GM21367 (cell line): Measurements from ENCODE around the gene DUS1L.

Experiments
- ATAC-seq: cut with Tn5 transposase; IDR thresholded peaks from one replicate; pipeline ENCODE4 v1.9.1; 2021; ENCODE audit not compliant: unreplicated experiment

DUS1L gene

GRCh38 chr17:82016061-82016874, 49.3 kb downstream of the DUS1L start:
- ATAC-seq, result no peak

- no peak for ATAC-seq
These were observed 50.2 kb downstream of the DUS1L start for GRCh38 chr17:82015311-82015971.

GRCh38 chr17:82014971-82015310, 50.7 kb downstream of the DUS1L start:
- ATAC-seq, result no peak

GRCh38 chr17:82014432-82014831, 51.2 kb downstream of the DUS1L start:
- ATAC-seq, result no peak

- no peak for ATAC-seq
These were observed 51.8 kb downstream of the DUS1L start for GRCh38 chr17:82013772-82014321.

- ATAC-seq, result no peak
These were observed 52.3 kb downstream of the DUS1L start for GRCh38 chr17:82013341-82013740.

- ATAC-seq, result no peak
These were observed 52.8 kb downstream of the DUS1L start for GRCh38 chr17:82012640-82013295.

GRCh38 chr17:82012261-82012639, 53.4 kb downstream of the DUS1L start:
- no peak for ATAC-seq

GRCh38 chr17:82011617-82012187, 53.9 kb downstream of the DUS1L start:
- no peak for ATAC-seq

- no peak for ATAC-seq
These were observed 54.8 kb downstream of the DUS1L start for GRCh38 chr17:82010575-82011525.

- no peak for ATAC-seq
These were observed 56.2 kb downstream of the DUS1L start for GRCh38 chr17:82009413-82009812.

- ATAC-seq, result no peak
These were observed 56.6 kb downstream of the DUS1L start for GRCh38 chr17:82008941-82009405.

GRCh38 chr17:82008258-82008940, 57.2 kb downstream of the DUS1L start:
- no peak for ATAC-seq
